HG03060 (cell line): Measurements from ENCODE around the gene TPX2.

Experiments used
- ATAC-seq: cut with Tn5 transposase; IDR thresholded peaks from one replicate; pipeline ENCODE4 v1.9.1; 2021; ENCODE audit warnings: low read depth, moderate number of reproducible peaks; ENCODE audit not compliant: unreplicated experiment

TPX2 gene

GRCh38 chr20:31738729-31739549, at the start of gene TPX2:
Gene TPX2, plus strand, starts transcription at chr20:31739290. Its CDS starts 18,187 bp downstream, at chr20:31757477.
- peak; percentile 75 for ATAC-seq

- no peak for ATAC-seq
Measured at GRCh38 chr20:31690124-31690666, 48.9 kb upstream of the TPX2 start.

- ATAC-seq = no peak
Measured at GRCh38 chr20:31691646-31692275, 47.3 kb upstream of the TPX2 start.

- no peak for ATAC-seq
Measured at GRCh38 chr20:31693402-31693801, 45.7 kb upstream of the TPX2 start.

- no peak for ATAC-seq
Measured at GRCh38 chr20:31693987-31694661, 45.0 kb upstream of the TPX2 start.

- no peak for ATAC-seq
Measured at GRCh38 chr20:31694842-31695593, 44.1 kb upstream of the TPX2 start.

GRCh38 chr20:31695849-31696804, 43.0 kb upstream of the TPX2 start:
- no peak for ATAC-seq

- no peak for ATAC-seq
Measured at GRCh38 chr20:31698243-31698802, 40.8 kb upstream of the TPX2 start.

- ATAC-seq = peak; percentile 84
Measured at GRCh38 chr20:31698803-31699718, 40.0 kb upstream of the TPX2 start.

- no peak for ATAC-seq
Measured at GRCh38 chr20:31699801-31700728, 39.0 kb upstream of the TPX2 start.

GRCh38 chr20:31700747-31701146, 38.3 kb upstream of the TPX2 start:
- ATAC-seq = no peak

- ATAC-seq = no peak
Measured at GRCh38 chr20:31701591-31701990, 37.5 kb upstream of the TPX2 start.

- ATAC-seq = no peak
Measured at GRCh38 chr20:31704225-31705119, 34.6 kb upstream of the TPX2 start.

- no peak for ATAC-seq
Measured at GRCh38 chr20:31705191-31705590, 33.9 kb upstream of the TPX2 start.

- peak; percentile 59 for ATAC-seq
Measured at GRCh38 chr20:31705598-31706597, 33.2 kb upstream of the TPX2 start.
